H1 (cell line): Measurements from ENCODE around the gene TNS2. TPM values are rescaled to one million over a fixed set of nuclear protein-coding genes. Genes with fewer than 3 reads are reported as not detected.

Experiments
- CTCF ChIA-PET: fragments of 300-600 bp; sonication (Branson Sonifier 250); formaldehyde crosslinking; loops from one replicate; lab custom pipeline; 2021; ENCODE audit not compliant: partially characterized antibody; lab: Charles Lee
- POLR2A ChIA-PET: fragments of 300-600 bp; sonication (Branson Sonifier 250); formaldehyde crosslinking; loops from one replicate; lab custom pipeline; 2021; ENCODE audit warnings: inconsistent platforms; ENCODE audit not compliant: partially characterized antibody; lab: Charles Lee
- DNase-seq, 2 experiments: peaks; one replicate each; pipeline versions ENCODE4 v3.0.0 to v3.0.0-alpha.2; 2010 to 2022; ENCODE audit warnings: low spot score in 2 of 2, low read depth in 1 of 2, mixed read lengths in 1 of 2
- FAIRE-seq: peaks from 2 replicates; lab custom pipeline; 2011; peaks lifted over from hg19 to GRCh38; lab: Jason Lieb, UNC
- H2AFZ ChIP-seq: 2 replicates; pipeline ENCODE4 v1.8.1; 2012; ENCODE audit warnings: low read length, inconsistent platforms
- H2AK5ac ChIP-seq: 2 replicates; pipeline ENCODE4 v1.6.1; 2013; ENCODE audit warnings: low read depth, low read length
- H2BK120ac ChIP-seq: replicated peaks from 2 replicates; pipeline ENCODE3; 2013; ENCODE audit warnings: low read depth, low read length, inconsistent platforms
- H2BK12ac ChIP-seq: 2 replicates; pipeline ENCODE4 v1.6.1; 2013; ENCODE audit warnings: low read depth, low read length
- H2BK15ac ChIP-seq: 2 replicates; pipeline ENCODE4 v1.6.1; 2013; ENCODE audit warnings: low read length
- H2BK20ac ChIP-seq: 2 replicates; pipeline ENCODE4 v1.6.1; 2013; ENCODE audit warnings: low read length
- H2BK5ac ChIP-seq: 2 replicates; pipeline ENCODE4 v1.6.1; 2013; ENCODE audit warnings: low read depth, low read length
- H3K14ac ChIP-seq: 2 replicates; pipeline ENCODE4 v1.6.1; 2013; ENCODE audit warnings: inconsistent platforms; ENCODE audit not compliant: insufficient read length
- H3K18ac ChIP-seq: 2 replicates; pipeline ENCODE4 v1.6.1; 2013; ENCODE audit warnings: low read length; ENCODE audit errors: extremely low read depth
- H3K23ac ChIP-seq: 2 replicates; pipeline ENCODE4 v1.6.1; 2013; ENCODE audit warnings: inconsistent platforms; ENCODE audit not compliant: insufficient read length
- H3K23me2 ChIP-seq: 2 replicates; pipeline ENCODE4 v1.6.1; 2013; ENCODE audit warnings: low read depth, low read length
- H3K27ac ChIP-seq: 2 replicates; pipeline ENCODE4 v1.6.1; 2011; ENCODE audit warnings: low read depth, low read length, inconsistent platforms
- H3K27me3 ChIP-seq, 4 experiments: replicated peaks in 1 of 4; 1 replicate in 1 of 4; 2 replicates in 3 of 4; pipeline versions ENCODE4 v1.6.1 to v1.8.1; 2011 to 2013; ENCODE audit warnings: low read length in 3 of 4, mild to moderate bottlenecking in 3 of 4, inconsistent platforms in 2 of 4, mixed read lengths in 2 of 4, moderate library complexity in 1 of 4; ENCODE audit not compliant: control insufficient read depth in 3 of 4, insufficient read depth in 3 of 4; ENCODE audit errors: extremely low read depth in 1 of 4
- H3K36me3 ChIP-seq, 4 experiments: 2 replicates each; pipeline versions ENCODE4 v1.6.1 to v1.8.1; 2011 to 2013; ENCODE audit warnings: mild to moderate bottlenecking in 4 of 4, low read length in 3 of 4, moderate library complexity in 2 of 4, control low read depth in 1 of 4, inconsistent platforms in 1 of 4; ENCODE audit not compliant: insufficient read depth in 4 of 4, control insufficient read depth in 2 of 4
- H3K4ac ChIP-seq: replicated peaks from 2 replicates; pipeline ENCODE3; 2013; ENCODE audit warnings: low read length, low read depth, mixed read lengths, inconsistent platforms; ENCODE audit not compliant: insufficient read length
- H3K4me1 ChIP-seq, 4 experiments: replicated peaks in 1 of 4; 1 replicate in 1 of 4; 2 replicates in 3 of 4; pipeline versions ENCODE4 v1.6.1 to v1.8.1; 2011 to 2013; ENCODE audit warnings: low read length in 3 of 4, inconsistent platforms in 2 of 4, mixed read lengths in 1 of 4; ENCODE audit not compliant: insufficient read depth in 4 of 4, control insufficient read depth in 3 of 4
- H3K4me2 ChIP-seq, 2 experiments: 2 replicates each; pipeline versions ENCODE4 v1.6.1 to v1.8.1; 2011 to 2013; ENCODE audit warnings: low read depth in 2 of 2, low read length in 2 of 2, control low read depth in 1 of 2, inconsistent platforms in 1 of 2, mild to moderate bottlenecking in 1 of 2; ENCODE audit not compliant: insufficient read depth in 1 of 2
- H3K4me3 ChIP-seq, 4 experiments: fragments of 200-600, 300-600 bp in 1 of 4; sonication (generic), shearing (Covaris generic), sonication (Bioruptor Twin) in 1 of 4; 2 replicates each; pipeline versions ENCODE4 v1.5.1 to v1.8.1; 2011 to 2016; ENCODE audit warnings: low read length in 4 of 4, low read depth in 3 of 4, control low read depth in 2 of 4, inconsistent platforms in 2 of 4, mild to moderate bottlenecking in 2 of 4, mixed read lengths in 1 of 4, moderate library complexity in 1 of 4; ENCODE audit not compliant: insufficient read depth in 2 of 4; ENCODE audit errors: extremely low read depth in 1 of 4
- H3K56ac ChIP-seq: replicated peaks from 2 replicates; pipeline ENCODE3; 2013; ENCODE audit warnings: low read depth, mild to moderate bottlenecking, mixed read lengths, low read length, inconsistent platforms; ENCODE audit not compliant: insufficient read length
- H3K79me1 ChIP-seq: 2 replicates; pipeline ENCODE4 v1.6.1; 2013; ENCODE audit warnings: low read depth, low read length, control low read depth
- H3K79me2 ChIP-seq, 2 experiments: 2 replicates each; pipeline versions ENCODE4 v1.6.1 to v1.8.1; 2012 to 2013; ENCODE audit warnings: low read length in 2 of 2, mild to moderate bottlenecking in 2 of 2, inconsistent platforms in 1 of 2; ENCODE audit not compliant: insufficient read depth in 2 of 2, control insufficient read depth in 1 of 2
- H3K9ac ChIP-seq, 4 experiments: replicated peaks in 1 of 4; 1 replicate in 1 of 4; 2 replicates in 3 of 4; pipeline versions ENCODE4 v1.6.1 to v1.8.1; 2011 to 2013; ENCODE audit warnings: low read depth in 3 of 4, low read length in 3 of 4, control low read depth in 2 of 4, mild to moderate bottlenecking in 2 of 4, moderate library complexity in 2 of 4, inconsistent platforms in 1 of 4; ENCODE audit errors: extremely low read depth in 1 of 4
- H3K9me3 ChIP-seq, 2 experiments: 2 replicates each; pipeline versions ENCODE4 v1.6.1 to v1.8.1; 2012 to 2013; ENCODE audit warnings: mild to moderate bottlenecking in 2 of 2, moderate library complexity in 2 of 2, control low read depth in 1 of 2, inconsistent platforms in 1 of 2, low read depth in 1 of 2, low read length in 1 of 2, mixed read lengths in 1 of 2; ENCODE audit not compliant: insufficient read depth in 2 of 2
- H4K20me1 ChIP-seq, 2 experiments: replicated peaks in 1 of 2; 2 replicates each; pipeline versions ENCODE3 to v1.8.1; 2011 to 2013; ENCODE audit warnings: inconsistent platforms in 2 of 2, low read length in 2 of 2, mild to moderate bottlenecking in 1 of 2; ENCODE audit not compliant: insufficient read depth in 2 of 2, control insufficient read depth in 1 of 2
- H4K5ac ChIP-seq: 2 replicates; pipeline ENCODE4 v1.6.1; 2013; ENCODE audit warnings: low read length, low read depth, mixed read lengths, inconsistent platforms; ENCODE audit not compliant: insufficient read length
- H4K8ac ChIP-seq: 2 replicates; pipeline ENCODE4 v1.8.0; 2013; ENCODE audit warnings: mild to moderate bottlenecking, moderate library complexity, low read length, inconsistent platforms; ENCODE audit not compliant: insufficient read depth; ENCODE audit errors: extremely low read depth
- H4K91ac ChIP-seq: replicated peaks from 2 replicates; pipeline ENCODE3; 2013; ENCODE audit warnings: low read length, mixed read lengths, inconsistent platforms; ENCODE audit not compliant: insufficient read length
- BACH1 ChIP-seq: IDR thresholded peaks from 2 replicates; pipeline ENCODE4 v1.6.1; 2012; ENCODE audit warnings: low read length, improper control_type of control experiment
- CTBP2 ChIP-seq: IDR thresholded peaks from 2 replicates; pipeline ENCODE4 v1.7.0; 2011; ENCODE audit warnings: borderline replicate concordance, mild to moderate bottlenecking, moderate library complexity, mixed read lengths, low read length; ENCODE audit not compliant: insufficient read depth, insufficient read length
- FOSL1 ChIP-seq: IDR thresholded peaks from 2 replicates; pipeline ENCODE4 v1.6.1; 2011; ENCODE audit warnings: mild to moderate bottlenecking, low read depth, low read length, moderate library complexity; ENCODE audit not compliant: insufficient read depth
- GABPA ChIP-seq: IDR thresholded peaks from 2 replicates; pipeline ENCODE4 v1.6.1; 2011; ENCODE audit warnings: mild to moderate bottlenecking, low read length, moderate library complexity, borderline replicate concordance; ENCODE audit not compliant: insufficient read depth
- HDAC6 ChIP-seq: IDR thresholded peaks from one replicate; pipeline ENCODE4 v1.7.1; 2012; ENCODE audit warnings: low read depth, mild to moderate bottlenecking, inconsistent platforms, low read length, moderate library complexity
- KDM4A ChIP-seq: IDR thresholded peaks from one replicate; pipeline ENCODE4 v1.7.1; 2012; ENCODE audit warnings: low read depth, mild to moderate bottlenecking, moderate library complexity, low read length, inconsistent platforms; ENCODE audit not compliant: severe bottlenecking
- MAFK ChIP-seq: IDR thresholded peaks from 2 replicates; pipeline ENCODE4 v1.6.1; 2012; ENCODE audit warnings: low read depth, mild to moderate bottlenecking, improper control_type of control experiment, low read length
- NANOG ChIP-seq: IDR thresholded peaks from 2 replicates; pipeline ENCODE4 v1.6.1; 2011; ENCODE audit warnings: low read length, low read depth, mild to moderate bottlenecking, inconsistent platforms; ENCODE audit not compliant: insufficient read depth, poor library complexity, severe bottlenecking
- PHF8 ChIP-seq: fragments of 200-600 bp; sonication (generic); conservative IDR thresholded peaks from 2 replicates; pipeline ENCODE4 v1.7.1; 2012; ENCODE audit warnings: low read depth, mild to moderate bottlenecking, inconsistent platforms, low read length, moderate library complexity
- POU5F1 ChIP-seq: IDR thresholded peaks from 2 replicates; pipeline ENCODE4 v1.6.1; 2011; ENCODE audit warnings: low read depth, mild to moderate bottlenecking, low read length, moderate library complexity
- SAP30 ChIP-seq: fragments of 300-600 bp; sonication (generic); IDR thresholded peaks from 2 replicates; pipeline ENCODE4 v1.7.1; 2012; ENCODE audit warnings: low read length, moderate library complexity, mild to moderate bottlenecking, inconsistent platforms; ENCODE audit not compliant: insufficient read depth, insufficient replicate concordance
- SIN3A ChIP-seq, 2 experiments: IDR thresholded peaks in 1 of 2; conservative IDR thresholded peaks in 1 of 2; 2 replicates each; pipeline ENCODE4 v1.6.1; 2011 to 2012; ENCODE audit warnings: low read length in 2 of 2, improper control_type of control experiment in 1 of 2, low read depth in 1 of 2, mild to moderate bottlenecking in 1 of 2
- SP4 ChIP-seq: IDR thresholded peaks from 2 replicates; pipeline ENCODE4 v1.6.1; 2012; ENCODE audit warnings: low read length, inconsistent platforms
- TCF12 ChIP-seq: IDR thresholded peaks from 2 replicates; pipeline ENCODE4 v1.6.1; 2011; ENCODE audit warnings: low read depth, mild to moderate bottlenecking, low read length
- WGBS, 2 experiments: shearing (Covaris generic) in 1 of 2; methylation state at CpG; one replicate each; pipeline versions ENCODE4 v1.1.6 to v1.1.7; 2013 to 2015; ENCODE audit warnings: low lambda C conversion rate in 2 of 2, mixed read lengths in 2 of 2, inconsistent platforms in 1 of 2, low coverage in 1 of 2, missing lambda C conversion rate in 1 of 2; ENCODE audit not compliant: insufficient replicate concordance in 2 of 2, insufficient coverage in 1 of 2, insufficient read length in 1 of 2; ENCODE audit errors: extremely low coverage in 1 of 2, missing lambda C conversion rate in 1 of 2; 5-methylcytosine and 5-hydroxymethylcytosine counted together
- polyA plus RNA-seq, 7 experiments: library from polyadenylated mRNA; depleted of rRNA in 3 of 7; stranded (reverse) in 5 of 7; unstranded in 2 of 7; fragments of >200 nt in 5 of 7; fragments of 200-250 nt in 2 of 7; gene quantifications; 1 replicate in 5 of 7; 2 replicates in 1 of 7; 4 replicates in 1 of 7; pipeline versions ENCODE4 v1.2.1 to v1.2.3, GENCODE V29; 2011 to 2013; ENCODE audit warnings: missing spikeins in 2 of 7, mixed read lengths in 2 of 7
- total RNA-seq: library from RNA; stranded (reverse); fragmentation: NEBNext Ultra II Directional; extraction: Animal tissue kit (Norgen Biotek cat#: 25700); gene quantifications from 2 replicates; pipeline ENCODE4 v1.2.1, GENCODE V29; 2021

Gene TNS2
- total and polyA plus RNA-seq, 2 of the 8 experiments (the other 6 are each of a cell fraction or from before 2014, with no cell fraction given): 2.8 to 4.7 TPM

DNA sequence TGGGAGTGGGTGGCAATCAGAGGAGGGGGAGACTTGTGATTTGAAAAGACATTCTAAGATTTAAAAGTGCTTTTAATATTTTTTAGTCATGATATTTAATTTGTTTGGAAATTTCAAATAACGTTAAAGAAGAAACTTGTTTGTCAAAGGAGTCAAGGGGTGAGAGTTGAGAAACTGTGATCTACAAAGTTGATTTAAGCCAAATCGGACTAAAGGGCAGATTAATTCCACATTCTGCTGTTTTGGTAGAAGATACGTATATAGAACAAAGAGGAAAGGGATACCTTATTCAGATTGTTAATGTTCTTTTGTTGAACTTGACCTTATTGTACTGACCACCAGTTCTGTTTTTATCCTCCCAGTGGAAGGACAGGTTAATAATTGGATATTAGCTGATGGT is 36.9 kb upstream of the TNS2 start:
- Histone ChIP-seq H3K56ac (no peak overlapping the region), H3K36me3 (peaks cover 4 to 59% (median 13%) of the 10 kb centered on the region in 4 experiments), H3K23me2 (no peaks in the 10 kb centered on the region), H4K5ac (no peak overlapping the region), H3K18ac (no peak overlapping the region), H4K20me1 (peaks cover 21 to 24% of the 10 kb centered on the region in 2 experiments), H2AK5ac (no peak overlapping the region), H3K9ac (no peak overlapping the region), H3K4me1 (peaks cover 0 to 3% (median 1%) of the 10 kb centered on the region in 4 experiments; a peak in 3 of 7 replicates), H3K79me1 (no peaks in the 10 kb centered on the region), H4K91ac (no peak overlapping the region), H2BK15ac (no peak overlapping the region), H2BK120ac (no peak overlapping the region), H2AFZ (no peak overlapping the region), H2BK5ac (no peak overlapping the region), H2BK20ac (no peak overlapping the region), H3K4ac (no peak overlapping the region), H3K4me2 (no peak overlapping the region), H3K23ac (no peak overlapping the region), H4K8ac (no peak overlapping the region), H3K4me3 (no peak overlapping the region), H3K27me3 (no peaks in the 10 kb centered on the region), H3K9me3 (no peaks in the 10 kb centered on the region), H3K79me2 (peaks cover 72 to 97% of the 10 kb centered on the region in 2 experiments), H2BK12ac (no peak overlapping the region), H3K14ac (no peak overlapping the region), H3K27ac (no peak overlapping the region)
- ChIA-PET POLR2A (interaction anchor here (15.4 kb wide), 1 partner anchor 26 kb away, joined by 711 read pairs; the partner anchor contains the start of gene TNS2), CTCF (interaction anchor here (1.0 to 2.1 kb wide), 2 partner anchors 12 to 128 kb away, joined by 4 to 9 read pairs; no protein-coding TSS in a partner anchor)
- DNase-seq (no peak), FAIRE-seq (no peak)
- whole genome bisulfite sequencing, 2 experiments: 87% methylated on average over 3 of the region's 3 CpGs; no CpG with 5 or more reads in 1 of the 2 experiments
- TF ChIP-seq MAFK (no peak), SAP30 (no peak), GABPA (no peak), BACH1 (no peak), CTBP2 (no peak), KDM4A (no peak), SP4 (no peak), SIN3A (conservative IDR thresholded peaks at IDR 0.05 in 1 of 2, IDR thresholded peaks at IDR 0.05 in 1 of 2; ENCODE audit: low read depth in 1 of 2, low read length in 2 of 2) (no peak), NANOG (no peak), HDAC6 (no peak), PHF8 (no peak), TCF12 (no peak), FOSL1 (no peak), POU5F1 (no peak)
